Natural killer cell (primary cell): ENCODE measurements around the gene SLC9B1. TPM values are rescaled to one million over a fixed set of nuclear protein-coding genes. Genes with fewer than 3 reads are reported as not detected.
"Not testable (repeated sequence)": the region's sequence is repeated elsewhere in the genome, so short reads cannot be mapped to it uniquely, and the experiment has no call there.

Experiments
- ATAC-seq, 3 donors: fragments of 150-1000 bp in 2 of 3; fragments of 200-7000 bp in 1 of 3; cut with Tn5 transposase; 1 replicate in 1 of 3; 2 replicates in 2 of 3; pipeline ENCODE4 v1.10.0; 2021; ENCODE audit warnings: mild to moderate bottlenecking in 2 of 3, moderate library complexity in 2 of 3
- DNase-seq, 2 donors: peaks; one replicate each; pipeline versions ENCODE4 v3.0.0 to v3.0.0-alpha.2; 2013 to 2021; ENCODE audit warnings: mixed read lengths in 1 of 2
- H3K27ac ChIP-seq: one replicate; pipeline ENCODE4 v1.5.1; 2013; ENCODE audit warnings: mild to moderate bottlenecking, low read length
- H3K27me3 ChIP-seq: one replicate; pipeline ENCODE4 v1.6.1; 2013; ENCODE audit warnings: low read length; ENCODE audit not compliant: control insufficient read depth, insufficient read depth
- H3K36me3 ChIP-seq: one replicate; pipeline ENCODE4 v1.6.1; 2013; ENCODE audit warnings: low read length; ENCODE audit not compliant: control insufficient read depth, insufficient read depth
- H3K4me1 ChIP-seq: one replicate; pipeline ENCODE4 v1.6.1; 2013; ENCODE audit warnings: low read length; ENCODE audit not compliant: control insufficient read depth, insufficient read depth
- H3K4me3 ChIP-seq: one replicate; pipeline ENCODE4 v1.5.1; 2013; ENCODE audit warnings: low read length
- H3K9me3 ChIP-seq: one replicate; pipeline ENCODE4 v1.6.1; 2013; ENCODE audit warnings: low read length; ENCODE audit not compliant: control insufficient read depth, insufficient read depth
- H3K27ac Mint-ChIP-seq, 2 donors: one replicate each; pipeline ENCODE4 v1.8.0; 2022; ENCODE audit warnings: mild to moderate bottlenecking in 2 of 2, mixed read lengths in 2 of 2, moderate library complexity in 1 of 2
- H3K27me3 Mint-ChIP-seq, 2 donors: one replicate each; pipeline ENCODE4 v1.8.0; 2022; ENCODE audit warnings: low read depth in 2 of 2, mixed read lengths in 2 of 2
- H3K36me3 Mint-ChIP-seq: one replicate; pipeline ENCODE4 v1.8.0; 2022; ENCODE audit warnings: mixed read lengths
- H3K4me1 Mint-ChIP-seq, 2 donors: one replicate each; pipeline ENCODE4 v1.8.0; 2022; ENCODE audit warnings: mixed read lengths in 2 of 2
- H3K4me3 Mint-ChIP-seq: one replicate; pipeline ENCODE4 v1.8.0; 2022; ENCODE audit warnings: mild to moderate bottlenecking, moderate library complexity, mixed read lengths
- H3K9me3 Mint-ChIP-seq, 2 donors: one replicate each; pipeline ENCODE4 v1.8.0; 2022; ENCODE audit warnings: mixed read lengths in 2 of 2
- CTCF ChIP-seq: fragments of 200-600 bp; IDR thresholded peaks from one replicate; pipeline ENCODE4 v1.8.0; 2022; ENCODE audit warnings: antibody characterized with exemption
- WGBS: methylation state at CpG from one replicate; pipeline ENCODE4 v1.1.7; 2013; ENCODE audit warnings: missing lambda C conversion rate; ENCODE audit not compliant: insufficient coverage; 5-methylcytosine and 5-hydroxymethylcytosine counted together
- intact Hi-C: fragments of 100-400 bp; cut with micrococcal nuclease; formaldehyde crosslinking; loops from one replicate; pipeline ENCODE4 v1.14.2; 2022
- total RNA-seq, 4 donors: library from RNA; stranded (reverse); fragments of 120-200 nt in 1 of 4; gene quantifications; one replicate each; pipeline versions ENCODE4 v1.2.3 to v1.2.4, GENCODE V29; 2013 to 2022

The SLC9B1 gene
- total RNA-seq, 3 donors from 2014 or later (not counting 1 experiment from before 2014, with no cell fraction given) = 2.1 to 4.0 (median 2.5) TPM

- ATAC-seq (no peak), DNase-seq (no peak)
- TF ChIP-seq CTCF = no peak
- no peak overlapping the region for H3K27ac Mint-ChIP-seq
- Histone ChIP-seq H3K27me3 (no peaks in the 10 kb centered on the region), H3K36me3 (no peaks in the 10 kb centered on the region), H3K4me1 (no peaks in the 10 kb centered on the region), H3K9me3 (no peaks in the 10 kb centered on the region), H3K27ac (no peak overlapping the region), H3K4me3 (no peak overlapping the region)
- WGBS = 80% methylated on average over 1 of the region's 3 CpGs
- H3K36me3 Mint-ChIP-seq = no peaks in the 10 kb centered on the region
- H3K4me3 Mint-ChIP-seq = no peak overlapping the region
- H3K27me3 Mint-ChIP-seq = peaks cover 0 to 13% of the 10 kb centered on the region in 2 donors
- intact Hi-C loops = no loop called here
- peaks cover 0 to 2% of the 10 kb centered on the region in 2 donors for H3K9me3 Mint-ChIP-seq
- no peaks in the 10 kb centered on the region for H3K4me1 Mint-ChIP-seq
These were observed 74.4 kb downstream of the SLC9B1 start for GRCh38 chr4:102945066-102945465.

- ATAC-seq, H3K4me3 ChIP-seq, intact Hi-C loops, H3K9me3 ChIP-seq, DNase-seq, H3K4me3 Mint-ChIP-seq, H3K27ac Mint-ChIP-seq, H3K4me1 Mint-ChIP-seq, H3K36me3 ChIP-seq, H3K27ac ChIP-seq, H3K4me1 ChIP-seq, H3K27me3 ChIP-seq, H3K36me3 Mint-ChIP-seq, H3K9me3 Mint-ChIP-seq: not testable (repeated sequence)
- H3K27me3 Mint-ChIP-seq = peaks cover 0 to 25% of the 10 kb centered on the region in 2 donors
- WGBS = 93% methylated on average over 1 of the region's 2 CpGs
These were observed 81.4 kb downstream of the SLC9B1 start for GRCh38 chr4:102938063-102938462.

- H3K4me3 Mint-ChIP-seq = no peak overlapping the region
- 47% methylated on average over 2 of the region's 2 CpGs for WGBS
- H3K27ac Mint-ChIP-seq = no peak overlapping the region
- no peaks in the 10 kb centered on the region for H3K4me1 ChIP-seq
- no peak for TF ChIP-seq CTCF
- H3K9me3 ChIP-seq = no peaks in the 10 kb centered on the region
- H3K36me3 Mint-ChIP-seq = peaks cover 4% of the 10 kb centered on the region
- no peak overlapping the region for H3K27ac ChIP-seq
- DNase-seq (no peak), ATAC-seq (no peak)
- H3K27me3 ChIP-seq = no peaks in the 10 kb centered on the region
- no peaks in the 10 kb centered on the region for H3K36me3 ChIP-seq
- no peaks in the 10 kb centered on the region for H3K4me1 Mint-ChIP-seq
- H3K4me3 ChIP-seq = no peak overlapping the region
- H3K27me3 Mint-ChIP-seq = peaks cover 0 to 15% of the 10 kb centered on the region in 2 donors
- intact Hi-C loops = no loop called here
- no peaks in the 10 kb centered on the region for H3K9me3 Mint-ChIP-seq
These were observed 83.8 kb downstream of the SLC9B1 start for GRCh38 chr4:102935716-102936115.

- H3K4me3 ChIP-seq, H3K4me1 Mint-ChIP-seq, H3K27ac Mint-ChIP-seq, H3K4me3 Mint-ChIP-seq, DNase-seq, H3K36me3 ChIP-seq, intact Hi-C loops, H3K9me3 ChIP-seq, H3K27me3 ChIP-seq, ATAC-seq, H3K4me1 ChIP-seq, H3K27me3 Mint-ChIP-seq, H3K27ac ChIP-seq: not testable (repeated sequence)
- peaks cover 10 to 20% of the 10 kb centered on the region in 2 donors for H3K9me3 Mint-ChIP-seq
- peaks cover 14% of the 10 kb centered on the region for H3K36me3 Mint-ChIP-seq
- WGBS = 92% methylated on average over 8 of the region's 8 CpGs
These were observed 99.8 kb downstream of the SLC9B1 start for GRCh38 chr4:102919697-102920096.
